Measurements from ENCODE around the gene AP3S2. TPM values are rescaled to one million over a fixed set of nuclear protein-coding genes. Genes with fewer than 3 reads are reported as not detected.

Gene AP3S2
- total and polyA plus RNA-seq, 7 donors: 24.1 to 88.5 (median 33.5) TPM

GRCh38 chr15:89936786-89937265 is 43.0 kb upstream of the AP3S2 start:
- WGBS, 2 donors: 85 to 90% methylated on average over 14 of the region's 14 CpGs
- peaks cover 0 to 5% (median 0%) of the 10 kb centered on the region in 4 donors for H3K4me1 ChIP-seq
- H3K9me3 ChIP-seq: no peaks in the 10 kb centered on the region
- no peaks in the 10 kb centered on the region for H3K36me3 ChIP-seq
- intact Hi-C loops (cut with DNase I): no loop called here
- H3K27me3 ChIP-seq: no peaks in the 10 kb centered on the region
- no peak for DNase-seq
- no peak overlapping the region for H3K4me3 ChIP-seq
- no peak overlapping the region for H3K27ac ChIP-seq
- TF ChIP-seq POLR2AphosphoS5 (IDR thresholded peaks at IDR 0.05): no peak
- TF ChIP-seq POLR2A (IDR thresholded peaks at IDR 0.05): no peak
- no peak for TF ChIP-seq EP300 (IDR thresholded peaks at IDR 0.05)
- TF ChIP-seq CTCF (IDR thresholded peaks at IDR 0.05): no peak

- DNase-seq: no peak
- Histone ChIP-seq H3K9me3 (no peaks in the 10 kb centered on the region), H3K27me3 (no peaks in the 10 kb centered on the region), H3K4me3 (no peak overlapping the region), H3K4me1 (peaks cover 0 to 5% (median 0%) of the 10 kb centered on the region in 4 donors), H3K27ac (no peak overlapping the region), H3K36me3 (no peaks in the 10 kb centered on the region)
- intact Hi-C loops (cut with DNase I): no loop called here
- 67 to 85% methylated on average over 8 of the region's 8 CpGs for WGBS, 2 donors
- TF ChIP-seq EP300 (IDR thresholded peaks at IDR 0.05) (no peak), CTCF (IDR thresholded peaks at IDR 0.05) (no peak), POLR2A (IDR thresholded peaks at IDR 0.05) (no peak)
These were observed 42.4 kb upstream of the AP3S2 start for GRCh38 chr15:89936051-89936785.

- H3K4me1 ChIP-seq: no peaks in the 10 kb centered on the region
- no peak overlapping the region for H3K4me3 ChIP-seq
- DNase-seq: no peak
- H3K9me3 ChIP-seq: no peaks in the 10 kb centered on the region
- TF ChIP-seq POLR2A (IDR thresholded peaks at IDR 0.05) (no peak), CTCF (IDR thresholded peaks at IDR 0.05) (no peak), EP300 (IDR thresholded peaks at IDR 0.05) (no peak), POLR2AphosphoS5 (IDR thresholded peaks at IDR 0.05) (no peak)
- H3K27ac ChIP-seq: no peak overlapping the region
- no peaks in the 10 kb centered on the region for H3K27me3 ChIP-seq
- WGBS, 2 donors: 95 to 96% methylated on average over 3 of the region's 3 CpGs
- intact Hi-C loops (cut with DNase I): no loop called here
- H3K36me3 ChIP-seq: no peaks in the 10 kb centered on the region
These were observed 39.1 kb upstream of the AP3S2 start for GRCh38 chr15:89932880-89933279.

- 72 to 77% methylated on average over 4 of the region's 4 CpGs for WGBS, 2 donors
- Histone ChIP-seq H3K9me3 (no peaks in the 10 kb centered on the region), H3K4me3 (no peak overlapping the region), H3K4me1 (no peaks in the 10 kb centered on the region), H3K36me3 (no peaks in the 10 kb centered on the region), H3K27me3 (no peaks in the 10 kb centered on the region), H3K27ac (no peak overlapping the region)
- intact Hi-C loops (cut with DNase I): no loop called here
- no peak for TF ChIP-seq POLR2A (IDR thresholded peaks at IDR 0.05)
- TF ChIP-seq CTCF (IDR thresholded peaks at IDR 0.05): no peak
- no peak for TF ChIP-seq POLR2AphosphoS5 (IDR thresholded peaks at IDR 0.05)
- no peak for TF ChIP-seq EP300 (IDR thresholded peaks at IDR 0.05)
- DNase-seq: no peak
These were observed 34.6 kb upstream of the AP3S2 start for GRCh38 chr15:89928421-89928820.

GRCh38 chr15:89926158-89926557 is 32.4 kb upstream of the AP3S2 start:
- no peaks in the 10 kb centered on the region for H3K36me3 ChIP-seq
- no peaks in the 10 kb centered on the region for H3K27me3 ChIP-seq
- H3K4me3 ChIP-seq: no peak overlapping the region
- intact Hi-C loops (cut with DNase I): no loop called here
- no peaks in the 10 kb centered on the region for H3K4me1 ChIP-seq
- no peak for TF ChIP-seq POLR2AphosphoS5 (IDR thresholded peaks at IDR 0.05)
- TF ChIP-seq POLR2A (IDR thresholded peaks at IDR 0.05): no peak
- TF ChIP-seq EP300 (IDR thresholded peaks at IDR 0.05): no peak
- no peak for TF ChIP-seq CTCF (IDR thresholded peaks at IDR 0.05)
- 60 to 80% methylated on average over 2 of the region's 2 CpGs for WGBS, 2 donors
- no peak for DNase-seq
- H3K27ac ChIP-seq: no peak overlapping the region
- no peaks in the 10 kb centered on the region for H3K9me3 ChIP-seq
